ENCODE results near the gene FAXC.

DNA sequence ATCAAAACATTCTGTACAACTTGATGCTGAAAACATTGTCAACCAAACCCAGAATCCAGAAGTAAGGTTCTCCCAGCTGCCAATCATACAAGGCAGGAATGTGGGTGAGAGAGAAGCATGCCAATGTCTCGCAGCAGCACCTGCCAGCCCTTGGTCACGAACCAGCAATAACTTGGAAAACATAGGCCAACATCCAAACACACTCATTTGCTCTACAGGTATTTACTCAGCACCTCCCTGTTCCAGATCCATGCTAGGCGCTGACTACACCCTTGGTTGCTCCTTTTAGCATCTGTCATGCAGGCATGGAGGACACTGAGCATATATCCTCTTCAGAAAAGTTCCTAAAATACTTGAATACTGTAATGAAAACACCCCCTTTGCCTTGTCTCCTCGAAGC, 63.6 kb downstream of the FAXC start:
- TF ChIP-seq, protein P1, sequence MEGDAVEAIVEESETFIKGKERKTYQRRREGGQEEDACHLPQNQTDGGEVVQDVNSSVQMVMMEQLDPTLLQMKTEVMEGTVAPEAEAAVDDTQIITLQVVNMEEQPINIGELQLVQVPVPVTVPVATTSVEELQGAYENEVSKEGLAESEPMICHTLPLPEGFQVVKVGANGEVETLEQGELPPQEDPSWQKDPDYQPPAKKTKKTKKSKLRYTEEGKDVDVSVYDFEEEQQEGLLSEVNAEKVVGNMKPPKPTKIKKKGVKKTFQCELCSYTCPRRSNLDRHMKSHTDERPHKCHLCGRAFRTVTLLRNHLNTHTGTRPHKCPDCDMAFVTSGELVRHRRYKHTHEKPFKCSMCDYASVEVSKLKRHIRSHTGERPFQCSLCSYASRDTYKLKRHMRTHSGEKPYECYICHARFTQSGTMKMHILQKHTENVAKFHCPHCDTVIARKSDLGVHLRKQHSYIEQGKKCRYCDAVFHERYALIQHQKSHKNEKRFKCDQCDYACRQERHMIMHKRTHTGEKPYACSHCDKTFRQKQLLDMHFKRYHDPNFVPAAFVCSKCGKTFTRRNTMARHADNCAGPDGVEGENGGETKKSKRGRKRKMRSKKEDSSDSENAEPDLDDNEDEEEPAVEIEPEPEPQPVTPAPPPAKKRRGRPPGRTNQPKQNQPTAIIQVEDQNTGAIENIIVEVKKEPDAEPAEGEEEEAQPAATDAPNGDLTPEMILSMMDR (IDR thresholded peaks at IDR 0.05; ENCODE audit: control extremely low read depth in 1 of 3, insufficient read depth in 1 of 3, low read depth in 1 of 3, low read length in 3 of 3), result no peak
- TF ChIP-seq, protein P2, sequence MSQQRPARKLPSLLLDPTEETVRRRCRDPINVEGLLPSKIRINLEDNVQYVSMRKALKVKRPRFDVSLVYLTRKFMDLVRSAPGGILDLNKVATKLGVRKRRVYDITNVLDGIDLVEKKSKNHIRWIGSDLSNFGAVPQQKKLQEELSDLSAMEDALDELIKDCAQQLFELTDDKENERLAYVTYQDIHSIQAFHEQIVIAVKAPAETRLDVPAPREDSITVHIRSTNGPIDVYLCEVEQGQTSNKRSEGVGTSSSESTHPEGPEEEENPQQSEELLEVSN (IDR thresholded peaks at IDR 0.05), result no peak
- no peak for TF ChIP-seq POLR2AphosphoS5 (IDR thresholded peaks at IDR 0.05; ENCODE audit: low read depth, low read length)
- no peak for TF ChIP-seq TEAD4 (IDR thresholded peaks at IDR 0.05; ENCODE audit: low read depth, low read length)
- no peak for TF ChIP-seq KDM5A (IDR thresholded peaks at IDR 0.05; ENCODE audit: low read length)
- no peak for TF ChIP-seq SP1 (IDR thresholded peaks at IDR 0.05; ENCODE audit: low read depth, low read length)
- TF ChIP-seq POLR2A (IDR thresholded peaks at IDR 0.05; ENCODE audit: control extremely low read depth in 1 of 2, low read depth in 2 of 2, low read length in 2 of 2), result no peak
- no peak for TF ChIP-seq ZNF274 (IDR thresholded peaks at IDR 0.05; ENCODE audit: borderline replicate concordance, extremely low read depth, low read length)
- TF ChIP-seq EZH2 (IDR thresholded peaks at IDR 0.05; ENCODE audit: low read depth, low read length, severe bottlenecking), result no peak
